Measurements from ENCODE around the gene SHANK1.
A peak's percentile ranks its signal among the peaks of the same experiment; 100 is the strongest.

Gene SHANK1

GRCh38 chr19:50743537-50743936 lies 23.9 kb upstream of the SHANK1 start:
- no peak overlapping the region for H3K23ac ChIP-seq (ENCODE audit: low read depth, low read length, poor library complexity)
- WGBS, 2 donors (ENCODE audit: extremely low coverage in 2 of 2, insufficient read length in 2 of 2, insufficient replicate concordance in 1 of 2): no CpG with 5 or more reads among the region's 6 CpGs
- H2BK12ac ChIP-seq (ENCODE audit: low read length): no peak overlapping the region
- no peaks in the 10 kb centered on the region for H3K9me3 ChIP-seq (replicated peaks in 1 of 2; ENCODE audit: control insufficient read depth in 2 of 2, insufficient read depth in 1 of 2, low read depth in 1 of 2, low read length in 2 of 2)
- no peak overlapping the region for H3K4ac ChIP-seq (ENCODE audit: low read length)
- H3K18ac ChIP-seq (ENCODE audit: low read length): no peak overlapping the region
- H3K9ac ChIP-seq (ENCODE audit: low read depth, low read length, poor library complexity): no peak overlapping the region
- no peaks in the 10 kb centered on the region for H3K36me3 ChIP-seq (replicated peaks in 1 of 2; ENCODE audit: control insufficient read depth in 2 of 2, insufficient read depth in 2 of 2, low read length in 2 of 2)
- no peak overlapping the region for H2AK5ac ChIP-seq (ENCODE audit: low read depth, low read length)
- no peak overlapping the region for H3K27ac ChIP-seq (replicated peaks; ENCODE audit: low read length)
- no peak overlapping the region for H2BK5ac ChIP-seq (ENCODE audit: low read length)
- H4K91ac ChIP-seq (ENCODE audit: low read depth, low read length, poor library complexity): no peak overlapping the region
- H2AFZ ChIP-seq (ENCODE audit: low read length): no peak overlapping the region
- no peak overlapping the region for H3K14ac ChIP-seq (ENCODE audit: low read length)
- H3K27me3 ChIP-seq (ENCODE audit: control insufficient read depth in 3 of 3, insufficient read depth in 3 of 3, low read depth in 1 of 3, low read length in 3 of 3): peaks cover 0 to 3% (median 3%) of the 10 kb centered on the region in 3 experiments
- H3K4me3 ChIP-seq (ENCODE audit: low read length in 2 of 2): no peak overlapping the region
- no peak overlapping the region for H3K4me2 ChIP-seq (ENCODE audit: insufficient read depth, low read length, poor library complexity, severe bottlenecking)
- H2BK120ac ChIP-seq (ENCODE audit: low read depth, low read length): no peak overlapping the region
- H2BK15ac ChIP-seq (ENCODE audit: low read length): no peak overlapping the region
- no peaks in the 10 kb centered on the region for H3K79me1 ChIP-seq (ENCODE audit: low read depth, low read length)
- H3K4me1 ChIP-seq (ENCODE audit: control insufficient read depth in 2 of 2, insufficient read depth in 1 of 2, low read depth in 1 of 2, low read length in 2 of 2): peaks cover 0 to 2% of the 10 kb centered on the region in 2 donors
- H4K8ac ChIP-seq (ENCODE audit: low read depth, low read length): no peak overlapping the region
- DNase-seq (ENCODE audit: low spot score): no peak

- Histone ChIP-seq H2AK5ac (ENCODE audit: low read depth, low read length) (no peak overlapping the region), H3K4me1 (ENCODE audit: control insufficient read depth in 2 of 2, insufficient read depth in 1 of 2, low read depth in 1 of 2, low read length in 2 of 2) (peaks cover 0 to 2% of the 10 kb centered on the region in 2 donors), H3K27ac (replicated peaks; ENCODE audit: low read length) (no peak overlapping the region), H3K23ac (ENCODE audit: low read depth, low read length, poor library complexity) (no peak overlapping the region), H2BK15ac (ENCODE audit: low read length) (no peak overlapping the region), H2AFZ (ENCODE audit: low read length) (no peak overlapping the region), H2BK120ac (ENCODE audit: low read depth, low read length) (no peak overlapping the region), H3K14ac (ENCODE audit: low read length) (no peak overlapping the region), H3K4me3 (ENCODE audit: low read length in 2 of 2) (no peak overlapping the region), H3K4me2 (ENCODE audit: insufficient read depth, low read length, poor library complexity, severe bottlenecking) (no peak overlapping the region), H3K9me3 (replicated peaks in 1 of 2; ENCODE audit: control insufficient read depth in 2 of 2, insufficient read depth in 1 of 2, low read depth in 1 of 2, low read length in 2 of 2) (no peaks in the 10 kb centered on the region), H4K8ac (ENCODE audit: low read depth, low read length) (no peak overlapping the region), H4K91ac (ENCODE audit: low read depth, low read length, poor library complexity) (no peak overlapping the region), H2BK5ac (ENCODE audit: low read length) (no peak overlapping the region), H3K27me3 (ENCODE audit: control insufficient read depth in 3 of 3, insufficient read depth in 3 of 3, low read depth in 1 of 3, low read length in 3 of 3) (peaks cover 0 to 18% (median 3%) of the 10 kb centered on the region in 3 experiments), H3K36me3 (replicated peaks in 1 of 2; ENCODE audit: control insufficient read depth in 2 of 2, insufficient read depth in 2 of 2, low read length in 2 of 2) (no peaks in the 10 kb centered on the region), H3K9ac (ENCODE audit: low read depth, low read length, poor library complexity) (no peak overlapping the region), H3K79me1 (ENCODE audit: low read depth, low read length) (no peaks in the 10 kb centered on the region), H3K4ac (ENCODE audit: low read length) (no peak overlapping the region), H3K18ac (ENCODE audit: low read length) (no peak overlapping the region), H2BK12ac (ENCODE audit: low read length) (no peak overlapping the region)
- no peak for DNase-seq (ENCODE audit: low spot score)
- WGBS, 2 donors (ENCODE audit: extremely low coverage in 2 of 2, insufficient read length in 2 of 2, insufficient replicate concordance in 1 of 2): no CpG with 5 or more reads among the region's 18 CpGs
Observed at GRCh38 chr19:50741179-50741933, 21.8 kb upstream of the SHANK1 start.

DNA sequence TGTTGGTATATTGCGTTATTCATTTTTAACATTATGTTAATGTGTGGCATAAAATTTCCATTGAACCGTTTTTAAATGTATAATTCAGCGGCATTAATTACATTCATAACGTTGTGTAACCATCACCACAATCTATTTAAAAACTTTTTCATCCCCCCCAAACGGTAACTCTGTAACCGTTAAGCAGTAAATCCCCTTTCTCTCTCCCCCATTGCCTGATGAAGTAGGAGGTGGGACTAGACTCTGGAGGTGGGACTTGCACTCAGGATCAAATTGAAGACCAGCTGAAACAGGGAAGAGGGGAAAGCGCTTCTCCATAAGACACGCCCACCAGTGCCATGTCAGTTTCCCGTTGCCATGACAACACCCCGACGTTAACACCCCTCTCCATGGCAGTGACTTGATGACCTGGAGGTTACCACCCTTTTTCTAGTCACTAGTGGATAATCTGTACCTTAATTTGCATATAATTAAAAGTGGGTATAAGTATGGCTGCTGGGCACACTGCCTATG lies 20.4 kb upstream of the SHANK1 start:
- Histone ChIP-seq H3K18ac (ENCODE audit: low read length) (no peak overlapping the region), H3K9me3 (replicated peaks in 1 of 2; ENCODE audit: control insufficient read depth in 2 of 2, insufficient read depth in 1 of 2, low read depth in 1 of 2, low read length in 2 of 2) (no peaks in the 10 kb centered on the region), H3K27me3 (ENCODE audit: control insufficient read depth in 3 of 3, insufficient read depth in 3 of 3, low read depth in 1 of 3, low read length in 3 of 3) (peaks cover 0 to 24% (median 3%) of the 10 kb centered on the region in 3 experiments), H3K23ac (ENCODE audit: low read depth, low read length, poor library complexity) (no peak overlapping the region), H2AFZ (ENCODE audit: low read length) (no peak overlapping the region), H2BK15ac (ENCODE audit: low read length) (no peak overlapping the region), H4K91ac (ENCODE audit: low read depth, low read length, poor library complexity) (no peak overlapping the region), H3K36me3 (replicated peaks in 1 of 2; ENCODE audit: control insufficient read depth in 2 of 2, insufficient read depth in 2 of 2, low read length in 2 of 2) (no peaks in the 10 kb centered on the region), H2BK5ac (ENCODE audit: low read length) (no peak overlapping the region), H3K9ac (ENCODE audit: low read depth, low read length, poor library complexity) (no peak overlapping the region), H2BK120ac (ENCODE audit: low read depth, low read length) (no peak overlapping the region), H3K27ac (replicated peaks; ENCODE audit: low read length) (no peak overlapping the region), H3K4me3 (ENCODE audit: low read length in 2 of 2) (no peak overlapping the region), H3K4me1 (ENCODE audit: control insufficient read depth in 2 of 2, insufficient read depth in 1 of 2, low read depth in 1 of 2, low read length in 2 of 2) (peaks cover 0 to 2% of the 10 kb centered on the region in 2 donors), H4K8ac (ENCODE audit: low read depth, low read length) (no peak overlapping the region), H2AK5ac (ENCODE audit: low read depth, low read length) (no peak overlapping the region), H3K79me1 (ENCODE audit: low read depth, low read length) (no peaks in the 10 kb centered on the region), H2BK12ac (ENCODE audit: low read length) (no peak overlapping the region), H3K4ac (ENCODE audit: low read length) (no peak overlapping the region), H3K14ac (ENCODE audit: low read length) (no peak overlapping the region), H3K4me2 (ENCODE audit: insufficient read depth, low read length, poor library complexity, severe bottlenecking) (no peak overlapping the region)
- no peak for DNase-seq (ENCODE audit: low spot score)
- 100% methylated on average over 3 of the region's 11 CpGs; no CpG with 5 or more reads in 1 of the 2 donors for WGBS, 2 donors (ENCODE audit: extremely low coverage in 2 of 2, insufficient read length in 2 of 2, insufficient replicate concordance in 1 of 2)

- Histone ChIP-seq H3K27ac (replicated peaks; ENCODE audit: low read length) (no peak overlapping the region), H3K36me3 (replicated peaks in 1 of 2; ENCODE audit: control insufficient read depth in 2 of 2, insufficient read depth in 2 of 2, low read length in 2 of 2) (no peaks in the 10 kb centered on the region), H3K4me1 (ENCODE audit: control insufficient read depth in 2 of 2, insufficient read depth in 1 of 2, low read depth in 1 of 2, low read length in 2 of 2) (peaks cover 0 to 2% of the 10 kb centered on the region in 2 donors), H4K8ac (ENCODE audit: low read depth, low read length) (no peak overlapping the region), H3K79me1 (ENCODE audit: low read depth, low read length) (no peaks in the 10 kb centered on the region), H3K4me3 (ENCODE audit: low read length in 2 of 2) (peak overlapping the region in 1 of 2 donors; percentile 10), H3K14ac (ENCODE audit: low read length) (no peak overlapping the region), H3K9me3 (replicated peaks in 1 of 2; ENCODE audit: control insufficient read depth in 2 of 2, insufficient read depth in 1 of 2, low read depth in 1 of 2, low read length in 2 of 2) (no peaks in the 10 kb centered on the region), H2BK5ac (ENCODE audit: low read length) (no peak overlapping the region), H3K9ac (ENCODE audit: low read depth, low read length, poor library complexity) (no peak overlapping the region), H3K27me3 (ENCODE audit: control insufficient read depth in 3 of 3, insufficient read depth in 3 of 3, low read depth in 1 of 3, low read length in 3 of 3) (peaks cover 0 to 24% (median 3%) of the 10 kb centered on the region in 3 experiments), H2AFZ (ENCODE audit: low read length) (no peak overlapping the region), H2BK15ac (ENCODE audit: low read length) (no peak overlapping the region), H3K4ac (ENCODE audit: low read length) (no peak overlapping the region), H2BK12ac (ENCODE audit: low read length) (no peak overlapping the region), H3K4me2 (ENCODE audit: insufficient read depth, low read length, poor library complexity, severe bottlenecking) (no peak overlapping the region), H3K18ac (ENCODE audit: low read length) (no peak overlapping the region), H3K23ac (ENCODE audit: low read depth, low read length, poor library complexity) (no peak overlapping the region), H2BK120ac (ENCODE audit: low read depth, low read length) (no peak overlapping the region), H2AK5ac (ENCODE audit: low read depth, low read length) (no peak overlapping the region), H4K91ac (ENCODE audit: low read depth, low read length, poor library complexity) (no peak overlapping the region)
- DNase-seq (ENCODE audit: low spot score): no peak
- no CpG with 5 or more reads among the region's 23 CpGs for WGBS, 2 donors (ENCODE audit: extremely low coverage in 2 of 2, insufficient read length in 2 of 2, insufficient replicate concordance in 1 of 2)
Observed at GRCh38 chr19:50739132-50739913, 19.7 kb upstream of the SHANK1 start.

Data from neuronal stem cell (in vitro differentiated cells).